Stimulated activated CD4-positive, alpha-beta T cell treated with anti-CD3 and anti-CD28 coated beads, Interleukin-2, amount 100 ng/mL, for 24 hours (primary cell): ENCODE data around the gene HJURP.
A peak's percentile ranks its signal among the peaks of the same experiment; 100 is the strongest.
"Not testable (repeated sequence)": the region's sequence is repeated elsewhere in the genome, so short reads cannot be mapped to it uniquely, and the experiment has no call there.

Experiments used
- DNase-seq, 2 donors: peaks; one replicate each; pipeline ENCODE4 v3.0.0-alpha.2; 2020

HJURP gene, protein sequence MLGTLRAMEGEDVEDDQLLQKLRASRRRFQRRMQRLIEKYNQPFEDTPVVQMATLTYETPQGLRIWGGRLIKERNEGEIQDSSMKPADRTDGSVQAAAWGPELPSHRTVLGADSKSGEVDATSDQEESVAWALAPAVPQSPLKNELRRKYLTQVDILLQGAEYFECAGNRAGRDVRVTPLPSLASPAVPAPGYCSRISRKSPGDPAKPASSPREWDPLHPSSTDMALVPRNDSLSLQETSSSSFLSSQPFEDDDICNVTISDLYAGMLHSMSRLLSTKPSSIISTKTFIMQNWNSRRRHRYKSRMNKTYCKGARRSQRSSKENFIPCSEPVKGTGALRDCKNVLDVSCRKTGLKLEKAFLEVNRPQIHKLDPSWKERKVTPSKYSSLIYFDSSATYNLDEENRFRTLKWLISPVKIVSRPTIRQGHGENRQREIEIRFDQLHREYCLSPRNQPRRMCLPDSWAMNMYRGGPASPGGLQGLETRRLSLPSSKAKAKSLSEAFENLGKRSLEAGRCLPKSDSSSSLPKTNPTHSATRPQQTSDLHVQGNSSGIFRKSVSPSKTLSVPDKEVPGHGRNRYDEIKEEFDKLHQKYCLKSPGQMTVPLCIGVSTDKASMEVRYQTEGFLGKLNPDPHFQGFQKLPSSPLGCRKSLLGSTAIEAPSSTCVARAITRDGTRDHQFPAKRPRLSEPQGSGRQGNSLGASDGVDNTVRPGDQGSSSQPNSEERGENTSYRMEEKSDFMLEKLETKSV

GRCh38 chr2:233854241-233854981 lies at the start of gene HJURP:
TSS of gene HJURP (minus strand) at chr2:233854535. CDS start at chr2:233854500, 35 bp downstream.
- peak; percentile 91 for DNase-seq

DNA sequence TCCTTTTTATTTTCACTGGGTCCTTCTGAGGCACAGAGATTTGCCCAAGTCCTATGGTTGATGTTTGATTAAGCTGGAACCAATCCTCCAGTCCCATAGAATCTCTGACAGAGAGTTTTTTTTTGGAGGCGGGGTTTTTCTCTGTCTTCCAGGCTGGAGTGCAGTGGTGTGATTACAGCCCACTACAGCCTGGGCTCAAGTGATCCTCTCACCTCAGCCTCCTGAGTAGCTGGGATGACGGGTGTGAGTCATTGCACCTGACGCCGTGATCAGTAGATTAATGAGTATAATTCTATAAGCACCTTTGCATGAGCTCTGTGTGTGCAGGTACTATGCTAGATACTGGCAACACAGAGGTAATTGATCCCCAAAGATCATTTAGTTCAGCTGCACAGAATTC lies 47.5 kb upstream of the HJURP start:
- no peak for DNase-seq

DNA sequence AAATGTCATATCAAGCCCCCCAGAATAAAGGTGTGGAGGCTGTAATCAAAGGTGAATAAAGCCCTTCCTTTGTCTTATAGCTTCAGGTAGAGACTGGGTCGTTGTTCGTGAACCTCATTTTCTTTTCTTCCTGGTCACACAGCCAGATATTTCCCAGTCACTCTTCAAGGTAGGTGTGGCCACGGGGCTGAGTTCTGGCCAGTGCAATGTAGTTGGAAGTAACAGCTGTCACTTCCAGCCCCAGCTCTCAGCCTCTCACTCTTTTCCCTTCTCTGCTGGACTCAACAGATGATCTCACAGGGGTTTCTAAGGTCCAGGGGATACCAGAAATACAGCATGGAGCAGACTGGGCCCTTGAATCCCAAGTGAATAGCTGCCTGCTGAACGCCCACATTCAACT lies 47.0 kb upstream of the HJURP start:
- no peak for DNase-seq

DNA sequence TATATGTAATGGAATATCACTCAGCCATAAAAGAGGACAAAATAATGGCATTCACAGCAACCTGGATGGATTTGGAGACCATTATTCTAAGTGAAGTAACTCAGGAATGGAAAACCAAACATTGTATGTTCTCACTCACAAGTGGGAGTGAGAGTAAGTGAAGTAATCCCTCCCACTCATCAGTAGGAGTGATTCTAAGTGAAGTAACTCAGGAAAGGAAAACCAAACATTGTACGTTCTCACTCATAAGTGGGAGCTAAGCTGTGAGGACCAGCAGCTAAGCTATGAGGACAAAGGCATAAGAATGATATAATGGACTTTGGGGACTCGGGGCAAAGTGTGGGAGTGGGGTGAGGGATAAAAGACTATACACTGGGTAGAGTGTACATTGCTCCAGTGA lies 41.9 kb upstream of the HJURP start:
- not testable (repeated sequence) for DNase-seq

- DNase-seq, result no peak
Measured at GRCh38 chr2:233892793-233893192, 38.5 kb upstream of the HJURP start.

- no peak for DNase-seq
Measured at GRCh38 chr2:233882353-233882752, 28.0 kb upstream of the HJURP start.

- not testable (repeated sequence) for DNase-seq
Measured at GRCh38 chr2:233872125-233872524, 17.8 kb upstream of the HJURP start.

DNA sequence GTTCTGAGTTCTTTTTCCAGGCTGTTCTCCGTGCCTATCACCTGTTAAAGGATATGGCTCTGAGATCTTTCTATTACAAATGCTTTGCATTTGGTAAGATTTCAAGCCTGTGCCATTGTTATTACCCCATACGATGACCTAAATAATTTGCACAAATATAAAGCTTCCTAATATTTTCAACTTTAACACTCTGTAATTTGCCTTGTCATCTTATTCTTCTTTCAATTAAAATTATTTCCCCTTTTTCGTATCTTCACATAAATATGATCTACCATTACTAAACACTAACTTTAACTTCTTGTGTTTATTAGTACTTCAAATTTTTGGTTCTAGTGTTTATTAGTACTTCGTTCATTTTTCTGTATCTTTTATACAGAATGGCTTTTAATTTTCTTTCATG lies 17.1 kb upstream of the HJURP start:
- no peak for DNase-seq

DNA sequence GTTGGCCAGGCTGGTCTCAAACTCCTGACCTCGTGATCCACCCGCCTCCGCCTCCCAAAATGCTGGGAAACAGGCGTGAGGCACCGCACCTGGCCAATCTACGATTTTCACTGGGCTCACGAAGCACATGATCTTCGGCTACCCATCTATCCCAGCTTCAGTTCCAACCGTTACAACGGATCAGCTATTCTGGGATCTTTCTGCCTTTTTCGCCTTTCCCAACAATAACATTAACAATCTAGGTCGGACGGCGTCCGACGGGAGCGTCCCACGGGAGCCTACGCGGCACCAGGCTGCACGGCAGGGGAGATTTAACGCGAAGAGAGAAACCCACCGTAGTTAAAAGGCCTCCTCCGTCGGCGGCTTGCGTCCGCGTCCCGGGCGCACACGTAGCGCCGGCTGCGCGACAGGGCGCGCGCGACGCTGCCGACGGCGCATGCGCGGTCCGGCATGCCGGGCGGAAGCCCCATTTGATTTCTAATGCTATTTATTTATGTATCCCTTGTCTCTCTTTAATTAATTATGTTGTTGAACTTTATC lies 13.7 kb upstream of the HJURP start, which contains the start of gene MSL3B:
MSL3B (minus strand) TSS at position 394 of the 540 bp plus-strand sequence.
- DNase-seq, result peak; percentile 54 to 63

DNA sequence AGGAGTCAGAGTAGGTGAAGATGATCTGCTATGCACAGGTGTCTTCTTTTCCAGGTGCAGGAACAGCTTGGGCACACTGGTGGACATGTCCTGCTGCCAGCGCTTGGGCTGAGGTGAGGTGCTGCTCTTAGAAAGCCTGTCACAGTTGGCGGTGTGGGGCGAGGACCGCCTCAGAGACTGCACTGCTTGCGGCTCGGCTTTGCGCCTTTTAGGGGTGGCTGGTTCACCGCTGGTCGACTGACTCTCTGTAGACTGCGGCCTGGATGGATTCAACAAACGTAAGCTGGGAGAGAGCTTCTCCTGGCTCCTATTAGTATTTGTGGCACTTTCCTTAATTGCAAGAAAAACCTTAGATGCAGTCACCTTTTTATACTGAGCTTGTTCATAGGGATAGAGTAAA lies 12.1 kb upstream of the HJURP start:
- DNase-seq, result no peak

DNA sequence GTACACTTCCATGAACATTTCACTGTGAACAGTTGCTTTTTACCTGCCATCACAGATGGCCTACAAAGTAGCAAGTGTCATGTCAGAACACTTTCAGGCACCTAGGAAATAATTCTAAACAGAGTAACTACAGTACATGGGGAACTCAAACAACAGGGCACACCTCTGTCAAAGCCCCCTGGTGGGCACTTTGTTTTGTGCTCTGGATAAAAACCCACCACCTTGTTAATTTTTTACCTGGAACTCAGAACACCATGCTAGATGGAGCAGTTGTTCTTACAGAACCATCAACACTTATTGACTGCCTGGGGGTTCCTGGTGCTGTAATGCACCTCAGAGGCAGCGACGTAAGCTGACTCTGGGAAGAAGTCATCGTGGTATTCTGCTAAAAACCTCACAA lies 11.5 kb upstream of the HJURP start:
- DNase-seq, result no peak

DNA sequence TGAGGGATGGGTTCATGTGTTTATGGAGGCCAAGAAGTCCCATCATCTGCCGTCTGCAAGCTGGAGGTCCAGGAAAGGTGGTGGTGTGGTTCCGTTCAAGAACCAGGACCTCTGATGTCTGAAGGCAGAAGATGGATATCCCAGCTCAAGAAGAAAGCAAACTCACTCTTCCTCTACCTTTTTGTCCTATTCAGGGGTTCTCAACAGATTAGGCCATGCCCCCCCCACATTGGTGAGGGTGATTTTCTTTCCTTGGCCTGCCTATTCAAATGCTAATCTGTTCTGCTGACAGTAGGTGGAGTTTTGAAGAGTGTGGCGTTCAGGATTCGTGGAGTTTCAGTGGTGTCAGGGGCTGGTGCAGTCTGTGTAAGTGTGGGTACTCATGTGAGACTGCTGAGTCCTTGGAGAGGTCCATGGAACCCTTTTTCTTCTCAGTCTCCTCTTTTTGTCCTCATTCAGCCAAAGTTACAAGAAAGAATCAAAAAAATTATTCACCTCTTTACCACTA lies 8.0 kb upstream of the HJURP start:
- no peak for DNase-seq

DNA sequence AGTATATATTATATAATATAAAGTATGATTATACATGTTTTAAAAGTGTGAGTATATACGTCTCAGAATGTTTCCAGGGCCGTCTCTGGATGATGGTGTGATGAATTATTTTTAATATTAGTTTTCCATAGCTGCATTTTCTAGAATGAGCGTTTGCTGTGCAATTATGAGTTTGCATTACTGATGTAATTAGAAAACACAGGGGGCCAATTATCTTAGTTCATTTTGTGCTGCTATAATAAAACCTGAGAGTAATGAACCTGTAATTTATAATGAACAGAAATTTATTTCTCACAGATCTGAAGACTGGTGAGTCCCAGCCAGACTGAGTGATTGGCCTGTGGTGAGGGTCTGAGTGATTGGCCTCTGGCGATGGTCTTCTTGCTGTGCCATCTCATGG lies 4.0 kb upstream of the HJURP start:
- no peak for DNase-seq

DNA sequence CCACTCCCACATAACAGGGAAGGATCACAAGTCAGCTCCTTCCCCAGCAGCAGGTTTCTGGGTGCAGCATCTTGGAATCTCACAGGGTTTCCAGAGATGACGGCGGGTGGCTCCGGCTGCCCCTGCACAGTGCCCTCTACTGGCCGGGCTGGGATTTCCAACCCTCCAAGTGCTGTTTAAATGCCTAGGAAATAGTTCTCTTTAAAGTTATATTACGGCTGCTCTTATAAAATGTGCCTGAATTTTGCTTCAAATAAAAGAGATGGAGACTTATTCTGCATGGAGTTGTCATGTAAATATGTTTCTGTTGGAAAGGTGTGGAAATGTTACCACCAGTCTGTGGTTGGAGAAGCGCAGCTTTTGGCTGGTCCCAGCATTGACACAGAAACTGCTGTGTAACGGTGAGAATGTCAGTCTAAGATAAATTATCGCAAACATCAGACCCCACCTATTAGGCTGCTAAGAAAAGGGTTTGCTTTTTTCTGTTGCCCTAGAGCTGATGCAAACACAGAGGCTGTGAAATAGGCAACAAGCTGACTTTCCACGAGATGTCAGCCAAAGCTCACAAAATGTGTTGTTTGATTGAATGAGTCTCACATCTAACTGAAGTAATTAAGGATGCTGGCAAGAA lies 3.3 kb upstream of the HJURP start:
- peak; percentile 67 to 76 for DNase-seq

DNA sequence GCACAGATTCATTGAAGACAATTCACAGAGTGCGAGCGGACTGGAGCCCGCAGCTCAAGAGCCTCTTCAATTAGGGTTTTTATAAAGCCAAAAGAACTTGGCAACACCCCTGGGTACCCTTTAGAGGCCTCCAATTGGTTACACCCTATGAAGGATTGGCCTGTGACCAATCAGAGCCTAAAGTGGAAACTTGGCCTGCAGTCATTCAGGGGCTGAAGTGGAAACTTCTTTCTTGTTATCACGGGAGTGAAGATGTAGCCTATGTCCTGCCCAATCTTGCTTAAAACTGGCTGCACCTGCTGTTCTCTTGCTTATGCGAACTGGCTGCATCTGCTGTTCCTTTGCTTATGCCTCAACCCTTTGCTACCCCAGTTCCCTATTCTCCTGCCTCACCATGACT lies 1.8 kb upstream of the HJURP start:
- no peak for DNase-seq

DNA sequence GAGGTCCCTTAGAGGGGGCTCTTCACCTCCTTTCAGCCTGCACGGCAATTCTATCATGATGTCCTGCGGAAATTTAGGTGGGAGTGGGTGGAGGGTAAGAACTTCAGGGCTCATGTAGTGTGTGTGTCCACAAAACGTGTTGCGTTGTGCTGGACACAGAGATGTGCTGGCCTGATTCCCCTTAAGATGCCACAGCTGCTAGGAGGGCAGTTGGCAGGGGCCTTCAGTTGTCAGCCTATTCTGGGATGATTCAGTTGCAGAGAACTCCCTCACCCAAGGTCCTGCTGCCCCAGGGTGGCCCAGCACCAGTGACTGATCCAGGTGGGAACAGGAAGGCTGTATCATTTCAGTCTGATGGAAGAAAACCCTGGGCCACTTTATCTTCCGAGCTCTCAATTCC lies 1.0 kb upstream of the HJURP start:
- no peak for DNase-seq

GRCh38 chr2:233853883-233854240 lies 473 bp downstream of the HJURP start:
- DNase-seq, result no peak

GRCh38 chr2:233853353-233853752 lies 982 bp downstream of the HJURP start:
- no peak for DNase-seq

DNA sequence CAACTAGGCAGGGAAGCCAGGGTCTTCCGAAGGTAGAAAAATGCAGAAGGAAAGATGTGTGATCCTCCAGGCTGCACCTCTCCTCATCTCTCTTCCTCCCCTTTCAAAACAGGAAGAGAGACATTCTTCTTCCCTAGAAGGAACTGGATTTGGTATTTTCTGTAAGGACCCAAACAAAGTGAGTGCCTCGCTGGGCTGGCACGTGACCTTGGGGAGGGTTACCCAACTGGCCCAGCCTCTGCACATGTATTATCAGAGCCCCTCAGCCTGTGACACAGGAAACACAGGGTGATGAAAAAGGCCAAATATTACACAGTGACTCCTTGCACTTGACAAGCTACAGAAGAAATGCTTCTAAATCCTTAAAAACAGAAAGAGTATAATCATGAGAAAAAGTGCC lies 2.3 kb downstream of the HJURP start:
- no peak for DNase-seq

GRCh38 chr2:233851169-233851568 lies 3.2 kb downstream of the HJURP start:
- no peak for DNase-seq

GRCh38 chr2:233850745-233851144 lies 3.6 kb downstream of the HJURP start:
- DNase-seq, result no peak

GRCh38 chr2:233849607-233850271 lies 4.6 kb downstream of the HJURP start:
- DNase-seq, result no peak
